Tibial artery (tissue), 4 donors: ENCODE measurements around the gene POM121L2.

Source experiments
- DNase-seq, 2 donors: peaks; one replicate each; pipeline ENCODE4 v3.0.0-alpha.2; 2019
- H3K27ac ChIP-seq, 2 donors: fragments of 200-600 bp; sonication (generic) in 1 of 2; 1 replicate in 1 of 2; 2 replicates in 1 of 2; pipeline ENCODE4 v1.5.1; 2018 to 2019; ENCODE audit warnings: mild to moderate bottlenecking in 1 of 2
- H3K27me3 ChIP-seq, 2 donors: fragments of 200-600 bp; sonication (generic) in 1 of 2; one replicate each; pipeline versions ENCODE4 v1.5.1 to v1.6.0; 2016 to 2019
- H3K36me3 ChIP-seq, 3 donors: fragments of 200-600 bp; sonication (generic) in 2 of 3; one replicate each; pipeline ENCODE4 v1.5.1; 2016 to 2019; ENCODE audit warnings: mild to moderate bottlenecking in 2 of 3
- H3K4me1 ChIP-seq, 4 donors: fragments of 200-600 bp; sonication (generic) in 2 of 4; 1 replicate in 3 of 4; 2 replicates in 1 of 4; pipeline ENCODE4 v1.5.1; 2016 to 2019
- H3K4me3 ChIP-seq, 2 donors: fragments of 200-600 bp; sonication (generic) in 1 of 2; 1 replicate in 1 of 2; 2 replicates in 1 of 2; pipeline ENCODE4 v1.5.1; 2018 to 2019; ENCODE audit warnings: mild to moderate bottlenecking in 2 of 2
- H3K9me3 ChIP-seq, 3 donors: fragments of 200-600 bp; sonication (generic) in 1 of 3; one replicate each; pipeline ENCODE4 v1.5.1; 2016 to 2019
- intact Hi-C: fragments of 100-400 bp; cut with DNase I; formaldehyde crosslinking; loops from one replicate; pipeline ENCODE4 v1.15.0; 2023; ENCODE audit warnings: low total_unique reads
- TF ChIP-seq, protein P1 (sequence below), 2 experiments: fragments of 200-600 bp in 1 of 2; fragments of 450-650 bp in 1 of 2; IDR thresholded peaks; one replicate each; pipeline ENCODE4 v1.5.1; 2017 to 2019; ENCODE audit warnings: antibody characterized with exemption in 2 of 2, mild to moderate bottlenecking in 1 of 2, moderate library complexity in 1 of 2

Gene POM121L2

GRCh38 chr6:27333642-27334040 lies 21.6 kb upstream of the POM121L2 start:
- Histone ChIP-seq H3K4me1 (no peaks in the 10 kb centered on the region), H3K27me3 (peaks cover 0 to 3% of the 10 kb centered on the region in 2 donors), H3K36me3 (no peaks in the 10 kb centered on the region), H3K4me3 (no peak overlapping the region), H3K9me3 (no peaks in the 10 kb centered on the region), H3K27ac (no peak overlapping the region)
- intact Hi-C loops, result no loop called here
- no peak for DNase-seq
- TF ChIP-seq, protein P1, sequence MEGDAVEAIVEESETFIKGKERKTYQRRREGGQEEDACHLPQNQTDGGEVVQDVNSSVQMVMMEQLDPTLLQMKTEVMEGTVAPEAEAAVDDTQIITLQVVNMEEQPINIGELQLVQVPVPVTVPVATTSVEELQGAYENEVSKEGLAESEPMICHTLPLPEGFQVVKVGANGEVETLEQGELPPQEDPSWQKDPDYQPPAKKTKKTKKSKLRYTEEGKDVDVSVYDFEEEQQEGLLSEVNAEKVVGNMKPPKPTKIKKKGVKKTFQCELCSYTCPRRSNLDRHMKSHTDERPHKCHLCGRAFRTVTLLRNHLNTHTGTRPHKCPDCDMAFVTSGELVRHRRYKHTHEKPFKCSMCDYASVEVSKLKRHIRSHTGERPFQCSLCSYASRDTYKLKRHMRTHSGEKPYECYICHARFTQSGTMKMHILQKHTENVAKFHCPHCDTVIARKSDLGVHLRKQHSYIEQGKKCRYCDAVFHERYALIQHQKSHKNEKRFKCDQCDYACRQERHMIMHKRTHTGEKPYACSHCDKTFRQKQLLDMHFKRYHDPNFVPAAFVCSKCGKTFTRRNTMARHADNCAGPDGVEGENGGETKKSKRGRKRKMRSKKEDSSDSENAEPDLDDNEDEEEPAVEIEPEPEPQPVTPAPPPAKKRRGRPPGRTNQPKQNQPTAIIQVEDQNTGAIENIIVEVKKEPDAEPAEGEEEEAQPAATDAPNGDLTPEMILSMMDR (IDR thresholded peaks at IDR 0.05), result no peak

- Histone ChIP-seq H3K9me3 (no peaks in the 10 kb centered on the region), H3K27ac (no peak overlapping the region), H3K27me3 (peaks cover 0 to 3% of the 10 kb centered on the region in 2 donors), H3K4me1 (no peaks in the 10 kb centered on the region), H3K36me3 (no peaks in the 10 kb centered on the region), H3K4me3 (no peak overlapping the region)
- DNase-seq, result no peak
- TF ChIP-seq, protein P1 (IDR thresholded peaks at IDR 0.05), result no peak
- intact Hi-C loops, result no loop called here
Measured at GRCh38 chr6:27332692-27333641, 20.9 kb upstream of the POM121L2 start.

DNA sequence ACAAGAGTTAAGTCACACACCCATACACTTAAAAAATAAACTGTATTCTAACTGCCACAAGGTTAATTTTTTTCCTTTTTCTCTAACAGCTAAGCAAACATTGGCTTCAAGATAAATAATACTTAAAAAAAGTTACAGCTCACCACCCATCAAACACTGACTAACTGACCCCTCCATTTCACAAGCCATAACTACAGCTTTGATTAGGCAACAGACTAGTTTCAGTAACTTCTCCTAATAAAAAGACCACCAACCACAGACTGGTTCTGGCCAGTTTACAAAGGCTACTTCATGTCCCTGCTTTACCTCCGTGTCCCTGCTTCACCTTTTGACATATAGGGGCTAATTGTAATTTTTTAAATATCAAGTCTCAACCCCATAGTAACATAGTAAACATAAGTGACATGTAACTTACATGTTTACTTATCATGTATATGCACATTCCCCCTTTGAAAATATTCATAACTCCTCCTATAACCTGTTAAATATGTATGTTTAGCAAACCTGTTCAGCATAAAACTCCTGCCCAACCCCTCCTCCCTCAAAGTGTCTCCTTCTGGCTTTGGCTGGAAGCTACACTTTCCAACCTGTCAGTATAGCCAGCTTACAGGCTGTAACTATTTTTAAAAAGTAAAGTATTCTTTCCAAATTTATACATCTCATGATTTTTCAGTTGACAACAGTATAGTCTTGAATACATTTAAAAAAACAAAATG lies 15.1 kb upstream of the POM121L2 start:
- H3K9me3 ChIP-seq, result no peaks in the 10 kb centered on the region
- H3K27me3 ChIP-seq, result no peaks in the 10 kb centered on the region
- no peak overlapping the region for H3K4me3 ChIP-seq
- no peak overlapping the region for H3K27ac ChIP-seq
- TF ChIP-seq, protein P1 (IDR thresholded peaks at IDR 0.05), result no peak
- no peaks in the 10 kb centered on the region for H3K4me1 ChIP-seq
- no peak for DNase-seq
- no peaks in the 10 kb centered on the region for H3K36me3 ChIP-seq
- intact Hi-C loops, result no loop called here

GRCh38 chr6:27321901-27322300 lies 9.8 kb upstream of the POM121L2 start:
- Histone ChIP-seq H3K9me3 (no peaks in the 10 kb centered on the region), H3K27ac (no peak overlapping the region)
- TF ChIP-seq, protein P1 (IDR thresholded peaks at IDR 0.05), result no peak

GRCh38 chr6:27321370-27321769 lies 9.3 kb upstream of the POM121L2 start:
- DNase-seq, result no peak
- intact Hi-C loops, result no loop called here
- H3K36me3 ChIP-seq, result no peaks in the 10 kb centered on the region
- no peaks in the 10 kb centered on the region for H3K9me3 ChIP-seq
- H3K27ac ChIP-seq, result no peak overlapping the region
- H3K4me3 ChIP-seq, result no peak overlapping the region
- TF ChIP-seq, protein P1 (IDR thresholded peaks at IDR 0.05), result no peak
- no peaks in the 10 kb centered on the region for H3K4me1 ChIP-seq
- H3K27me3 ChIP-seq, result no peaks in the 10 kb centered on the region

More at GRCh38 chr6:27321901-27322300, 9.8 kb upstream of the POM121L2 start:
- DNase-seq, result no peak
- H3K4me3 ChIP-seq, result no peak overlapping the region
- no peaks in the 10 kb centered on the region for H3K36me3 ChIP-seq
- H3K4me1 ChIP-seq, result no peaks in the 10 kb centered on the region
- intact Hi-C loops, result no loop called here
- no peaks in the 10 kb centered on the region for H3K27me3 ChIP-seq
